GM21360 (cell line): ENCODE measurements around the gene SPATA31C2.
"Not testable (repeated sequence)": the region's sequence is repeated elsewhere in the genome, so short reads cannot be mapped to it uniquely, and the experiment has no call there.

Experiments used
- ATAC-seq: cut with Tn5 transposase; IDR thresholded peaks from one replicate; pipeline ENCODE4 v1.9.1; 2021; ENCODE audit warnings: mild to moderate bottlenecking, moderate library complexity; ENCODE audit not compliant: unreplicated experiment

Gene SPATA31C2

GRCh38 chr9:88138375-88138774 is at the start of gene SPATA31C2:
SPATA31C2 (minus strand) TSS chr9:88138475; CDS start chr9:88138446, 29 bp downstream.
- not testable (repeated sequence) for ATAC-seq

- no peak for ATAC-seq
Observed at GRCh38 chr9:88187631-88188030, 49.4 kb upstream of the SPATA31C2 start.

- ATAC-seq = no peak
Observed at GRCh38 chr9:88186495-88187110, 48.3 kb upstream of the SPATA31C2 start.

- no peak for ATAC-seq
Observed at GRCh38 chr9:88184976-88185375, 46.7 kb upstream of the SPATA31C2 start.

- no peak for ATAC-seq
Observed at GRCh38 chr9:88183798-88184495, 45.7 kb upstream of the SPATA31C2 start.

- no peak for ATAC-seq
Observed at GRCh38 chr9:88182501-88182900, 44.2 kb upstream of the SPATA31C2 start.

- ATAC-seq = no peak
Observed at GRCh38 chr9:88180081-88180765, 41.9 kb upstream of the SPATA31C2 start.

GRCh38 chr9:88179062-88179521 is 40.8 kb upstream of the SPATA31C2 start:
- ATAC-seq = no peak

GRCh38 chr9:88178641-88179040 is 40.4 kb upstream of the SPATA31C2 start:
- no peak for ATAC-seq

GRCh38 chr9:88177371-88177770 is 39.1 kb upstream of the SPATA31C2 start:
- no peak for ATAC-seq

GRCh38 chr9:88174324-88174723 is 36.0 kb upstream of the SPATA31C2 start:
- no peak for ATAC-seq

- no peak for ATAC-seq
Observed at GRCh38 chr9:88173378-88173999, 35.2 kb upstream of the SPATA31C2 start.

GRCh38 chr9:88169700-88170099 is 31.4 kb upstream of the SPATA31C2 start:
- ATAC-seq = no peak

GRCh38 chr9:88168564-88168963 is 30.3 kb upstream of the SPATA31C2 start:
- no peak for ATAC-seq

GRCh38 chr9:88166660-88167059 is 28.4 kb upstream of the SPATA31C2 start:
- no peak for ATAC-seq

GRCh38 chr9:88164850-88165249 is 26.6 kb upstream of the SPATA31C2 start:
- no peak for ATAC-seq

- no peak for ATAC-seq
Observed at GRCh38 chr9:88161144-88161543, 22.9 kb upstream of the SPATA31C2 start.

GRCh38 chr9:88143957-88144625 is 5.8 kb upstream of the SPATA31C2 start:
- ATAC-seq = no peak

GRCh38 chr9:88143179-88143578 is 4.9 kb upstream of the SPATA31C2 start:
- no peak for ATAC-seq

- ATAC-seq = not testable (repeated sequence)
Observed at GRCh38 chr9:88133552-88133951, 4.7 kb downstream of the SPATA31C2 start.

GRCh38 chr9:88129556-88129955 is 8.7 kb downstream of the SPATA31C2 start:
- not testable (repeated sequence) for ATAC-seq
